A549 (cell line): Measurements from ENCODE around the gene CBARP. TPM values are rescaled to one million over a fixed set of nuclear protein-coding genes. Genes with fewer than 3 reads are reported as not detected.

Experiments
- ATAC-seq, 2 experiments: fragments of 200-7000 bp in 1 of 2; fragments of >200 bp in 1 of 2; cut with Nextera tagmentation in 1 of 2; cut with Tn5 transposase in 1 of 2; 3 replicates each; pipeline versions ENCODE4 v1.8.0 to v1.9.1; 2018 to 2020; ENCODE audit warnings: mild to moderate bottlenecking in 1 of 2, moderate library complexity in 1 of 2
- CTCF ChIA-PET: fragments of 300-600 bp; sonication (Branson Sonifier 250); formaldehyde crosslinking; extraction: SDS; loops from one replicate; lab custom pipeline; 2021; ENCODE audit warnings: antibody characterized with exemption, inconsistent platforms; lab: Yijun Ruan, JAX
- POLR2A ChIA-PET: fragments of 350-600 bp; formaldehyde crosslinking; extraction: SDS; loops from one replicate; lab custom pipeline; 2021; ENCODE audit warnings: antibody characterized with exemption, inconsistent platforms; lab: Yijun Ruan, JAX
- DNase-seq, 2 experiments: peaks; one replicate each; pipeline versions ENCODE4 v3.0.0 to v3.0.0-alpha.2; 2011 to 2016; ENCODE audit warnings: low read depth in 1 of 2, low spot score in 1 of 2
- FAIRE-seq: peaks from 2 replicates; lab custom pipeline; 2011; peaks lifted over from hg19 to GRCh38; lab: Jason Lieb, UNC
- H3K27ac ChIP-seq, 2 experiments: fragments of >200 bp; sonication (Bioruptor Twin); formaldehyde crosslinking; 3 replicates each; pipeline ENCODE4 v1.5.1; 2016 to 2017
- H3K4me1 ChIP-seq: fragments of >200 bp; sonication (Bioruptor Twin); formaldehyde crosslinking; 3 replicates; pipeline ENCODE4 v1.6.1; 2016
- H3K4me2 ChIP-seq: fragments of >200 bp; sonication (Bioruptor Twin); formaldehyde crosslinking; 3 replicates; pipeline ENCODE4 v1.6.1; 2016
- H3K4me3 ChIP-seq: fragments of >200 bp; sonication (Bioruptor Twin); formaldehyde crosslinking; 3 replicates; pipeline ENCODE4 v1.5.1; 2016
- H3K9me3 ChIP-seq: fragments of >200 bp; sonication (Bioruptor Twin); formaldehyde crosslinking; 3 replicates; pipeline ENCODE4 v1.6.1; 2016
- BCL3 ChIP-seq: fragments of >200 bp; sonication (Bioruptor Twin); formaldehyde crosslinking; IDR thresholded peaks from 3 replicates; pipeline ENCODE4 v1.6.1; 2016
- CHD4 ChIP-seq: fragments of 200-600 bp; sonication (generic); IDR thresholded peaks from 2 replicates; pipeline ENCODE4 v1.6.1; 2016; ENCODE audit warnings: antibody characterized with exemption, mild to moderate bottlenecking, borderline replicate concordance
- EHF ChIP-seq: fragments of 250-450 bp; sonication (Bioruptor Pico); IDR thresholded peaks from 2 replicates; pipeline ENCODE4 v1.5.0; 2020; ENCODE audit warnings: mild to moderate bottlenecking
- EHMT2 ChIP-seq: fragments of 200-600 bp; sonication (generic); IDR thresholded peaks from 2 replicates; pipeline ENCODE4 v1.6.1; 2016; ENCODE audit warnings: antibody characterized with exemption, low read depth, mild to moderate bottlenecking, moderate library complexity
- EP300 ChIP-seq, 2 experiments: fragments of >200 bp; sonication (Bioruptor Twin); formaldehyde crosslinking; IDR thresholded peaks; 2 replicates in 1 of 2; 3 replicates in 1 of 2; pipeline ENCODE4 v1.6.1; 2016 to 2017
- FOSB ChIP-seq: fragments of 250-450 bp; sonication (Bioruptor Pico); IDR thresholded peaks from 2 replicates; pipeline ENCODE4 v1.5.0; 2020; ENCODE audit warnings: mild to moderate bottlenecking, moderate library complexity
- FOSL2 ChIP-seq, 2 experiments: fragments of 450-650 bp in 1 of 2; fragments of >200 bp in 1 of 2; sonication (Bioruptor Twin) in 1 of 2; formaldehyde crosslinking; IDR thresholded peaks; 2 replicates each; pipeline versions ENCODE4 v1.5.0 to v1.6.1; 2016 to 2020; ENCODE audit warnings: mild to moderate bottlenecking in 1 of 2, moderate library complexity in 1 of 2
- FOXS1 ChIP-seq: fragments of 250-450 bp; sonication (Bioruptor Pico); IDR thresholded peaks from 2 replicates; pipeline ENCODE4 v1.5.0; 2020; ENCODE audit warnings: mild to moderate bottlenecking, moderate library complexity
- GATA3 ChIP-seq: IDR thresholded peaks from 2 replicates; pipeline ENCODE4 v1.6.1; 2012; ENCODE audit warnings: borderline replicate concordance
- HDAC2 ChIP-seq: fragments of 200-600 bp; sonication (generic); IDR thresholded peaks from 2 replicates; pipeline ENCODE4 v1.6.1; 2016
- HEYL ChIP-seq: fragments of 250-450 bp; sonication (Bioruptor Pico); IDR thresholded peaks from 2 replicates; pipeline ENCODE4 v1.8.0; 2021; ENCODE audit warnings: mild to moderate bottlenecking, moderate library complexity
- HMGXB4 ChIP-seq: fragments of 250-450 bp; sonication (Bioruptor Pico); IDR thresholded peaks from 2 replicates; pipeline ENCODE4 v1.5.0; 2021; ENCODE audit warnings: mild to moderate bottlenecking, moderate library complexity, borderline replicate concordance
- KDM5A ChIP-seq: fragments of 200-600 bp; sonication (generic); IDR thresholded peaks from 2 replicates; pipeline ENCODE4 v1.6.1; 2016; ENCODE audit warnings: antibody characterized with exemption, mild to moderate bottlenecking
- MAFK ChIP-seq: fragments of 450-650 bp; IDR thresholded peaks from 2 replicates; pipeline ENCODE4 v1.6.1; 2014; ENCODE audit not compliant: partially characterized antibody
- MAX ChIP-seq: IDR thresholded peaks from 2 replicates; pipeline ENCODE4 v1.6.1; 2012
- MYC ChIP-seq: IDR thresholded peaks from 2 replicates; pipeline ENCODE4 v1.6.1; 2012; ENCODE audit warnings: mild to moderate bottlenecking, inconsistent platforms, low read length, improper control_type of control experiment, borderline replicate concordance
- NPAS2 ChIP-seq: fragments of 250-450 bp; sonication (Bioruptor Pico); IDR thresholded peaks from 2 replicates; pipeline ENCODE4 v1.8.0; 2022; ENCODE audit warnings: mild to moderate bottlenecking, moderate library complexity, borderline replicate concordance
- NR3C1 ChIP-seq: fragments of >200 bp; sonication (Bioruptor Twin); formaldehyde crosslinking; IDR thresholded peaks from 3 replicates; pipeline ENCODE4 v1.6.1; 2017
- PHF8 ChIP-seq: fragments of 200-600 bp; sonication (generic); IDR thresholded peaks from 2 replicates; pipeline ENCODE4 v1.6.1; 2016; ENCODE audit warnings: low read depth, mild to moderate bottlenecking, antibody characterized with exemption, moderate library complexity, borderline replicate concordance
- POLR2A ChIP-seq: IDR thresholded peaks from 2 replicates; pipeline ENCODE4 v1.6.1; 2012; ENCODE audit warnings: mild to moderate bottlenecking, low read length
- POLR2AphosphoS2 ChIP-seq: conservative IDR thresholded peaks from 2 replicates; pipeline ENCODE4 v1.6.1; 2012; ENCODE audit warnings: low read length, improper control_type of control experiment, inconsistent platforms
- RARB ChIP-seq: fragments of 250-450 bp; sonication (Bioruptor Pico); IDR thresholded peaks from 2 replicates; pipeline ENCODE4 v1.8.0; 2021; ENCODE audit warnings: mild to moderate bottlenecking, moderate library complexity
- RCOR1 ChIP-seq: fragments of 150-350 bp; IDR thresholded peaks from 2 replicates; pipeline ENCODE4 v1.6.1; 2014; ENCODE audit warnings: antibody characterized with exemption, low read length, low read depth
- REST ChIP-seq: fragments of 200-600 bp; sonication (generic); IDR thresholded peaks from 2 replicates; pipeline ENCODE4 v1.6.1; 2016; ENCODE audit warnings: antibody characterized with exemption, mild to moderate bottlenecking, moderate library complexity
- RFX5 ChIP-seq: fragments of 450-650 bp; IDR thresholded peaks from 2 replicates; pipeline ENCODE4 v1.7.1; 2014; ENCODE audit warnings: antibody characterized with exemption, mild to moderate bottlenecking, moderate library complexity
- TFCP2L1 ChIP-seq: fragments of 250-450 bp; sonication (Bioruptor Pico); IDR thresholded peaks from 2 replicates; pipeline ENCODE4 v1.5.0; 2021; ENCODE audit warnings: mild to moderate bottlenecking
- ZFP36 ChIP-seq: fragments of 450-650 bp; IDR thresholded peaks from 2 replicates; pipeline ENCODE4 v1.6.1; 2014; ENCODE audit warnings: borderline replicate concordance; ENCODE audit not compliant: partially characterized antibody
- ZSCAN20 ChIP-seq: fragments of 250-450 bp; sonication (Bioruptor Pico); IDR thresholded peaks from 2 replicates; pipeline ENCODE4 v1.8.0; 2022; ENCODE audit warnings: mild to moderate bottlenecking, moderate library complexity
- WGBS: methylation state at CpG from one replicate; pipeline ENCODE4 v1.1.6; 2017; ENCODE audit errors: missing lambda C conversion rate; 5-methylcytosine and 5-hydroxymethylcytosine counted together
- polyA plus RNA-seq, 4 experiments: library from polyadenylated mRNA; depleted of rRNA in 3 of 4; stranded (reverse); fragments of >200 nt; fragmentation: RNase III in 1 of 4; extraction: RNeasy Plus Mini Kit Qiagen cat#74134 plus additional on column Dnase treatment in 1 of 4; gene quantifications; 2 replicates in 3 of 4; 3 replicates in 1 of 4; pipeline ENCODE4 v1.2.3, GENCODE V29; 2011 to 2017

Gene CBARP
- polyA plus RNA-seq, 2 of the 4 experiments (the other 2 are of a cell fraction): 0.19 to 2.0 TPM

GRCh38 chr19:1260749-1261537 is 23.1 kb upstream of the CBARP start (continued):
- no peak for TF ChIP-seq KDM5A
- TF ChIP-seq POLR2AphosphoS2: peak; percentile 2; the same call in 1 of the 2 replicates
- peak; percentile 15; the same call in 1 of the 2 replicates for TF ChIP-seq POLR2A
- TF ChIP-seq MAX: peak; percentile 25; the same call in 1 of the 2 replicates
- TF ChIP-seq FOSB (CRISPR knock-in tag): peak; percentile 82

GRCh38 chr19:1259876-1260748 is 22.3 kb upstream of the CBARP start:
- Histone ChIP-seq H3K4me1 (peaks cover 76% of the 10 kb centered on the region), H3K27ac (peak overlapping the region; percentile 98 to 99), H3K4me3 (peak overlapping the region; percentile 29), H3K9me3 (no peaks in the 10 kb centered on the region), H3K4me2 (peak overlapping the region; percentile 100)
- ATAC-seq (peak; percentile 32 to 38), DNase-seq (peak in 1 of 2 experiments; percentile 77), FAIRE-seq (no peak)
- POLR2A ChIA-PET: interaction anchor here (0.8 to 2.0 kb wide), 4 partner anchors 7 to 16 kb away, joined by 3 to 25 read pairs (median 12); partner anchors contain the start of gene CIRBP
- CTCF ChIA-PET: interaction anchor here (18.7 kb wide), 1 partner anchor 16 kb away, joined by 500 read pairs; the partner anchor contains the start of gene ATP5F1D
- 0% methylated on average over 5 of the region's 33 CpGs for WGBS
- TF ChIP-seq RCOR1 (no peak), ZSCAN20 (no peak), RFX5 (no peak), TFCP2L1 (CRISPR knock-in tag) (peak; percentile 49; the same call in 1 of the 2 replicates), FOSL2 (IDR thresholded peaks at IDR 0.05) (no peak), FOSL2 (CRISPR knock-in tag; IDR thresholded peaks at IDR 0.05) (no peak), EHMT2 (no peak), CHD4 (peak; percentile 76; the same call in 1 of the 2 replicates), HEYL (CRISPR knock-in tag) (no peak), NR3C1 (no peak), MYC (no peak), EP300 (IDR thresholded peaks at IDR 0.05) (peak; percentile 28 to 38; a peak in 2 of 5 replicates), FOSB (CRISPR knock-in tag) (no peak; the same call in 1 of the 2 replicates), GATA3 (no peak), EHF (CRISPR knock-in tag) (no peak), NPAS2 (CRISPR knock-in tag) (no peak), RARB (CRISPR knock-in tag) (peak; percentile 78; the same call in 1 of the 2 replicates), PHF8 (no peak), BCL3 (no peak), FOXS1 (CRISPR knock-in tag) (peak; percentile 11; the same call in 1 of the 2 replicates), HMGXB4 (CRISPR knock-in tag) (no peak), MAFK (no peak), ZFP36 (no peak), REST (no peak; the same call in 1 of the 2 replicates), POLR2A (no peak), HDAC2 (no peak; the same call in 1 of the 2 replicates)
